SK-N-SH (cell line): Measurements from ENCODE around the gene PDCD11. TPM values are rescaled to one million over a fixed set of nuclear protein-coding genes. Genes with fewer than 3 reads are reported as not detected.

ENCODE experiments used
- CTCF ChIA-PET: fragments of 300-600, 350-600 bp; formaldehyde crosslinking; extraction: SDS; loops from one replicate; lab custom pipeline; 2021; lab: Yijun Ruan, JAX
- POLR2A ChIA-PET: fragments of 350-600 bp; sonication (Branson Sonifier 250); formaldehyde crosslinking; extraction: SDS; loops from one replicate; lab custom pipeline; 2020; ENCODE audit warnings: antibody characterized with exemption, inconsistent platforms; lab: Yijun Ruan, JAX
- DNase-seq: peaks from one replicate; pipeline ENCODE4 v3.0.0; 2012
- H2AFZ ChIP-seq: fragments of 200-600 bp; sonication (generic); 2 replicates; pipeline ENCODE4 v1.8.1; 2016; ENCODE audit warnings: antibody characterized with exemption, mild to moderate bottlenecking, low read depth
- H3F3A ChIP-seq: fragments of 200-600 bp; sonication (generic); replicated peaks from 2 replicates; pipeline ENCODE3; 2016; ENCODE audit warnings: antibody characterized with exemption, mild to moderate bottlenecking; ENCODE audit not compliant: insufficient read depth
- H3K27ac ChIP-seq, 2 experiments: fragments of 200-500 bp in 1 of 2; fragments of 200-600 bp in 1 of 2; sonication (Bioruptor generic) in 1 of 2; sonication (generic), shearing (Covaris generic) in 1 of 2; 2 replicates each; pipeline versions ENCODE4 v1.5.1 to v1.6.1; 2014 to 2016; ENCODE audit warnings: low read depth in 2 of 2, inconsistent platforms in 1 of 2, low read length in 1 of 2, mild to moderate bottlenecking in 1 of 2, mixed read lengths in 1 of 2
- H3K27me3 ChIP-seq: fragments of 200-600 bp; sonication (generic), shearing (Covaris generic); 2 replicates; pipeline ENCODE4 v1.6.1; 2016; ENCODE audit warnings: mixed run types; ENCODE audit not compliant: insufficient read depth
- H3K36me3 ChIP-seq, 2 experiments: fragments of 200-500 bp in 1 of 2; fragments of 200-600 bp in 1 of 2; sonication (Bioruptor generic) in 1 of 2; sonication (generic) in 1 of 2; replicated peaks in 1 of 2; 2 replicates each; pipeline versions ENCODE3 to v1.5.1; 2014 to 2016; ENCODE audit warnings: low read length in 1 of 2, mild to moderate bottlenecking in 1 of 2; ENCODE audit not compliant: insufficient read depth in 2 of 2, control insufficient read depth in 1 of 2
- H3K4me1 ChIP-seq, 2 experiments: fragments of 200-500 bp in 1 of 2; fragments of 200-600 bp in 1 of 2; sonication (Bioruptor generic) in 1 of 2; sonication (generic), shearing (Covaris generic) in 1 of 2; 2 replicates each; pipeline versions ENCODE4 v1.5.1 to v1.6.1; 2014 to 2016; ENCODE audit warnings: low read depth in 1 of 2, low read length in 1 of 2, mixed run types in 1 of 2; ENCODE audit not compliant: insufficient read depth in 2 of 2, control insufficient read depth in 1 of 2
- H3K4me2 ChIP-seq: fragments of 200-600 bp; sonication (generic), shearing (Covaris generic); 2 replicates; pipeline ENCODE4 v1.6.1; 2017; ENCODE audit warnings: mixed run types
- H3K4me3 ChIP-seq, 2 experiments: fragments of 200-500 bp in 1 of 2; fragments of 200-600 bp in 1 of 2; sonication (Bioruptor generic) in 1 of 2; sonication (generic), shearing (Covaris generic) in 1 of 2; 2 replicates each; pipeline versions ENCODE4 v1.5.1 to v1.8.1; 2014 to 2016; ENCODE audit warnings: low read depth in 2 of 2, inconsistent platforms in 1 of 2, low read length in 1 of 2, mild to moderate bottlenecking in 1 of 2, mixed read lengths in 1 of 2, moderate library complexity in 1 of 2
- H3K79me2 ChIP-seq: fragments of 200-600 bp; sonication (generic); 2 replicates; pipeline ENCODE4 v1.8.1; 2017; ENCODE audit warnings: mild to moderate bottlenecking; ENCODE audit not compliant: insufficient read depth
- H3K9ac ChIP-seq: fragments of 200-600 bp; sonication (generic); 2 replicates; pipeline ENCODE4 v1.6.1; 2017; ENCODE audit warnings: mixed run types
- H3K9me2 ChIP-seq: fragments of 200-600 bp; sonication (generic); 2 replicates; pipeline ENCODE4 v1.6.1; 2017; ENCODE audit warnings: mixed run types
- H3K9me3 ChIP-seq: fragments of 200-600 bp; sonication (generic); 2 replicates; pipeline ENCODE4 v1.6.1; 2017; ENCODE audit warnings: mixed run types, mild to moderate bottlenecking, moderate library complexity
- H4K20me1 ChIP-seq: fragments of 200-600 bp; sonication (generic); 2 replicates; pipeline ENCODE4 v1.6.1; 2017; ENCODE audit warnings: mild to moderate bottlenecking, mixed run types; ENCODE audit not compliant: insufficient read depth
- ELF1 ChIP-seq: IDR thresholded peaks from 2 replicates; pipeline ENCODE4 v1.4.0; 2012
- EP300 ChIP-seq, 2 experiments: IDR thresholded peaks; 2 replicates each; pipeline versions ENCODE4 v1.4.0 to v1.6.1; 2012; ENCODE audit warnings: borderline replicate concordance in 1 of 2, low read depth in 1 of 2, low read length in 1 of 2
- FOSL2 ChIP-seq: IDR thresholded peaks from 2 replicates; pipeline ENCODE4 v1.4.0; 2012; ENCODE audit warnings: low read depth, mild to moderate bottlenecking, moderate library complexity, borderline replicate concordance
- FOXJ3 ChIP-seq: sonication (generic); formaldehyde crosslinking; IDR thresholded peaks from 2 replicates; pipeline ENCODE4 v1.5.1; 2020; ENCODE audit warnings: mild to moderate bottlenecking, missing genetic modification reagents
- GABPA ChIP-seq: IDR thresholded peaks from 2 replicates; pipeline ENCODE4 v1.4.0; 2012; ENCODE audit warnings: low read depth, mild to moderate bottlenecking
- IRF3 ChIP-seq: fragments of 150-350 bp; IDR thresholded peaks from 2 replicates; pipeline ENCODE4 v1.6.1; 2016; ENCODE audit warnings: mild to moderate bottlenecking, low read depth, low read length
- JUND ChIP-seq: IDR thresholded peaks from 2 replicates; pipeline ENCODE4 v1.4.0; 2012
- MAX ChIP-seq: IDR thresholded peaks from 2 replicates; pipeline ENCODE4 v1.4.0; 2012; ENCODE audit warnings: low read depth
- MEF2A ChIP-seq: IDR thresholded peaks from 2 replicates; pipeline ENCODE4 v1.4.0; 2012; ENCODE audit warnings: low read depth, borderline replicate concordance
- NFIC ChIP-seq: IDR thresholded peaks from 2 replicates; pipeline ENCODE4 v1.4.0; 2012; ENCODE audit warnings: borderline replicate concordance
- NRF1 ChIP-seq: IDR thresholded peaks from 2 replicates; pipeline ENCODE4 v1.6.1; 2012; ENCODE audit warnings: low read depth, mild to moderate bottlenecking, low read length
- PBX3 ChIP-seq: IDR thresholded peaks from 2 replicates; pipeline ENCODE4; 2012
- POLR2AphosphoS5 ChIP-seq: IDR thresholded peaks from 2 replicates; pipeline ENCODE4 v1.6.1; 2012; ENCODE audit warnings: low read depth, low read length
- RAD21 ChIP-seq: IDR thresholded peaks from 2 replicates; pipeline ENCODE4 v1.6.1; 2012; ENCODE audit warnings: mild to moderate bottlenecking, low read length
- RFX5 ChIP-seq: IDR thresholded peaks from 2 replicates; pipeline ENCODE4 v1.6.1; 2012; ENCODE audit warnings: mild to moderate bottlenecking, improper control_type of control experiment, low read length
- SIN3A ChIP-seq: IDR thresholded peaks from 2 replicates; pipeline ENCODE4 v1.6.1; 2012; ENCODE audit warnings: low read depth, mild to moderate bottlenecking, low read length, moderate library complexity, borderline replicate concordance
- SMC3 ChIP-seq: IDR thresholded peaks from 2 replicates; pipeline ENCODE4 v1.6.1; 2012; ENCODE audit warnings: low read depth, low read length, improper control_type of control experiment
- TAF1 ChIP-seq: IDR thresholded peaks from 2 replicates; pipeline ENCODE4 v1.6.1; 2012; ENCODE audit warnings: low read depth, mild to moderate bottlenecking, low read length, moderate library complexity, borderline replicate concordance
- TCF12 ChIP-seq: IDR thresholded peaks from 2 replicates; pipeline ENCODE4 v1.4.0; 2012
- USF1 ChIP-seq: IDR thresholded peaks from 2 replicates; pipeline ENCODE4 v1.4.0; 2012; ENCODE audit warnings: low read depth, borderline replicate concordance
- YY1 ChIP-seq: IDR thresholded peaks from 2 replicates; pipeline ENCODE4 v1.4.0; 2012; ENCODE audit warnings: low read depth, mild to moderate bottlenecking
- ZBTB33 ChIP-seq: IDR thresholded peaks from 2 replicates; pipeline ENCODE4 v1.4.0; 2012; ENCODE audit warnings: low read depth, borderline replicate concordance
- WGBS: methylation state at CpG from one replicate; pipeline ENCODE4 v1.1.6; 2017; ENCODE audit warnings: low lambda C conversion rate; 5-methylcytosine and 5-hydroxymethylcytosine counted together
- polyA plus RNA-seq, 3 experiments: library from polyadenylated mRNA; depleted of rRNA; stranded (reverse); fragments of >200 nt; gene quantifications; 2 replicates each; pipeline ENCODE4 v1.2.3, GENCODE V29; 2012

PDCD11 gene
- polyA plus RNA-seq, 1 of the 3 experiments (the other 2 are of a cell fraction): 29.8 TPM

GRCh38 chr10:103456074-103456660 is 59.7 kb downstream of the PDCD11 start:
- CTCF ChIA-PET: interaction anchor here (0.9 to 3.0 kb wide), 3 partner anchors 10 to 30 kb away, joined by 3 to 7 read pairs (median 4); no protein-coding TSS in a partner anchor
- no peaks in the 10 kb centered on the region for H4K20me1 ChIP-seq
- H2AFZ ChIP-seq: no peak overlapping the region
- no peak for DNase-seq
- H3K4me3 ChIP-seq: no peak overlapping the region
- peaks cover 0 to 7% of the 10 kb centered on the region in 2 experiments; a peak in 1 of 4 replicates for H3K4me1 ChIP-seq
- H3K9me3 ChIP-seq: no peaks in the 10 kb centered on the region
- no peak overlapping the region for H3K9ac ChIP-seq
- no peaks in the 10 kb centered on the region for H3K27me3 ChIP-seq
- no peaks in the 10 kb centered on the region for H3K36me3 ChIP-seq
- WGBS: 75% methylated on average over 2 of the region's 9 CpGs
- POLR2A ChIA-PET: no interaction called here
- TF ChIP-seq TCF12: no peak
- no peak for TF ChIP-seq ZBTB33
- TF ChIP-seq JUND: no peak
- no peak for TF ChIP-seq NFIC
- TF ChIP-seq POLR2AphosphoS5: no peak
- TF ChIP-seq EP300 (IDR thresholded peaks at IDR 0.05; ENCODE audit: borderline replicate concordance in 1 of 2, low read depth in 1 of 2, low read length in 1 of 2): no peak
- no peak overlapping the region for H3K27ac ChIP-seq
- H3K4me2 ChIP-seq: no peak overlapping the region
- H3K9me2 ChIP-seq: no peaks in the 10 kb centered on the region
- no peaks in the 10 kb centered on the region for H3K79me2 ChIP-seq
- no peaks in the 10 kb centered on the region for H3F3A ChIP-seq

GRCh38 chr10:103457176-103457712 is 60.8 kb downstream of the PDCD11 start:
- POLR2A ChIA-PET: no interaction called here
- CTCF ChIA-PET: interaction anchor here (0.7 to 1.5 kb wide), 4 partner anchors 12 to 24 kb away, joined by 3 to 4 read pairs (median 3); no protein-coding TSS in a partner anchor
- H3K79me2 ChIP-seq: no peaks in the 10 kb centered on the region
- WGBS: 63% methylated on average over 6 of the region's 8 CpGs
- H3K9me3 ChIP-seq: no peaks in the 10 kb centered on the region
- no peaks in the 10 kb centered on the region for H3K36me3 ChIP-seq
- H3K27me3 ChIP-seq: no peaks in the 10 kb centered on the region
- DNase-seq: peak; percentile 47
- H3K4me1 ChIP-seq: no peaks in the 10 kb centered on the region; a peak in 1 of 4 replicates
- no peaks in the 10 kb centered on the region for H3F3A ChIP-seq
- no peak overlapping the region for H3K4me3 ChIP-seq
- no peak for TF ChIP-seq IRF3
- TF ChIP-seq GABPA: no peak
- no peak for TF ChIP-seq RFX5
- TF ChIP-seq FOSL2: no peak
- TF ChIP-seq YY1: no peak
- TF ChIP-seq NFIC: no peak
- no peak for TF ChIP-seq MAX
- no peak for TF ChIP-seq USF1
- no peak for TF ChIP-seq NRF1
- no peak for TF ChIP-seq FOXJ3 (CRISPR knock-in tag)
- no peak for TF ChIP-seq SMC3
- no peak for TF ChIP-seq MEF2A
- TF ChIP-seq ELF1: no peak
- TF ChIP-seq RAD21: no peak
- TF ChIP-seq PBX3: no peak
- no peak for TF ChIP-seq TAF1
- TF ChIP-seq SIN3A: no peak
- H3K4me2 ChIP-seq: no peak overlapping the region
- H3K9me2 ChIP-seq: no peaks in the 10 kb centered on the region
- no peaks in the 10 kb centered on the region for H4K20me1 ChIP-seq
- no peak overlapping the region for H3K9ac ChIP-seq
- no peak overlapping the region for H3K27ac ChIP-seq
- H2AFZ ChIP-seq: no peak overlapping the region; the same call in 1 of the 2 replicates
